H1 (cell line): Measurements from ENCODE around the gene NHEJ1. TPM values are rescaled to one million over a fixed set of nuclear protein-coding genes. Genes with fewer than 3 reads are reported as not detected.

ENCODE experiments used
- CTCF ChIA-PET: fragments of 300-600 bp; sonication (Branson Sonifier 250); formaldehyde crosslinking; loops from one replicate; lab custom pipeline; 2021; ENCODE audit not compliant: partially characterized antibody; lab: Charles Lee
- POLR2A ChIA-PET: fragments of 300-600 bp; sonication (Branson Sonifier 250); formaldehyde crosslinking; loops from one replicate; lab custom pipeline; 2021; ENCODE audit warnings: inconsistent platforms; ENCODE audit not compliant: partially characterized antibody; lab: Charles Lee
- DNase-seq, 2 experiments: peaks; one replicate each; pipeline versions ENCODE4 v3.0.0 to v3.0.0-alpha.2; 2010 to 2022; ENCODE audit warnings: low spot score in 2 of 2, low read depth in 1 of 2, mixed read lengths in 1 of 2
- FAIRE-seq: peaks from 2 replicates; lab custom pipeline; 2011; peaks lifted over from hg19 to GRCh38; lab: Jason Lieb, UNC
- H2AFZ ChIP-seq: 2 replicates; pipeline ENCODE4 v1.8.1; 2012; ENCODE audit warnings: low read length, inconsistent platforms
- H2AK5ac ChIP-seq: 2 replicates; pipeline ENCODE4 v1.6.1; 2013; ENCODE audit warnings: low read depth, low read length
- H2BK120ac ChIP-seq: replicated peaks from 2 replicates; pipeline ENCODE3; 2013; ENCODE audit warnings: low read depth, low read length, inconsistent platforms
- H2BK12ac ChIP-seq: 2 replicates; pipeline ENCODE4 v1.6.1; 2013; ENCODE audit warnings: low read depth, low read length
- H2BK15ac ChIP-seq: 2 replicates; pipeline ENCODE4 v1.6.1; 2013; ENCODE audit warnings: low read length
- H2BK20ac ChIP-seq: 2 replicates; pipeline ENCODE4 v1.6.1; 2013; ENCODE audit warnings: low read length
- H2BK5ac ChIP-seq: 2 replicates; pipeline ENCODE4 v1.6.1; 2013; ENCODE audit warnings: low read depth, low read length
- H3K14ac ChIP-seq: 2 replicates; pipeline ENCODE4 v1.6.1; 2013; ENCODE audit warnings: inconsistent platforms; ENCODE audit not compliant: insufficient read length
- H3K18ac ChIP-seq: 2 replicates; pipeline ENCODE4 v1.6.1; 2013; ENCODE audit warnings: low read length; ENCODE audit errors: extremely low read depth
- H3K23ac ChIP-seq: 2 replicates; pipeline ENCODE4 v1.6.1; 2013; ENCODE audit warnings: inconsistent platforms; ENCODE audit not compliant: insufficient read length
- H3K23me2 ChIP-seq: 2 replicates; pipeline ENCODE4 v1.6.1; 2013; ENCODE audit warnings: low read depth, low read length
- H3K27ac ChIP-seq: 2 replicates; pipeline ENCODE4 v1.6.1; 2011; ENCODE audit warnings: low read depth, low read length, inconsistent platforms
- H3K27me3 ChIP-seq, 4 experiments: replicated peaks in 1 of 4; 1 replicate in 1 of 4; 2 replicates in 3 of 4; pipeline versions ENCODE4 v1.6.1 to v1.8.1; 2011 to 2013; ENCODE audit warnings: low read length in 3 of 4, mild to moderate bottlenecking in 3 of 4, inconsistent platforms in 2 of 4, mixed read lengths in 2 of 4, moderate library complexity in 1 of 4; ENCODE audit not compliant: control insufficient read depth in 3 of 4, insufficient read depth in 3 of 4; ENCODE audit errors: extremely low read depth in 1 of 4
- H3K36me3 ChIP-seq, 4 experiments: 2 replicates each; pipeline versions ENCODE4 v1.6.1 to v1.8.1; 2011 to 2013; ENCODE audit warnings: mild to moderate bottlenecking in 4 of 4, low read length in 3 of 4, moderate library complexity in 2 of 4, control low read depth in 1 of 4, inconsistent platforms in 1 of 4; ENCODE audit not compliant: insufficient read depth in 4 of 4, control insufficient read depth in 2 of 4
- H3K4ac ChIP-seq: replicated peaks from 2 replicates; pipeline ENCODE3; 2013; ENCODE audit warnings: low read length, low read depth, mixed read lengths, inconsistent platforms; ENCODE audit not compliant: insufficient read length
- H3K4me1 ChIP-seq, 4 experiments: replicated peaks in 1 of 4; 1 replicate in 1 of 4; 2 replicates in 3 of 4; pipeline versions ENCODE4 v1.6.1 to v1.8.1; 2011 to 2013; ENCODE audit warnings: low read length in 3 of 4, inconsistent platforms in 2 of 4, mixed read lengths in 1 of 4; ENCODE audit not compliant: insufficient read depth in 4 of 4, control insufficient read depth in 3 of 4
- H3K4me2 ChIP-seq, 2 experiments: 2 replicates each; pipeline versions ENCODE4 v1.6.1 to v1.8.1; 2011 to 2013; ENCODE audit warnings: low read depth in 2 of 2, low read length in 2 of 2, control low read depth in 1 of 2, inconsistent platforms in 1 of 2, mild to moderate bottlenecking in 1 of 2; ENCODE audit not compliant: insufficient read depth in 1 of 2
- H3K4me3 ChIP-seq, 4 experiments: fragments of 200-600, 300-600 bp in 1 of 4; sonication (generic), shearing (Covaris generic), sonication (Bioruptor Twin) in 1 of 4; 2 replicates each; pipeline versions ENCODE4 v1.5.1 to v1.8.1; 2011 to 2016; ENCODE audit warnings: low read length in 4 of 4, low read depth in 3 of 4, control low read depth in 2 of 4, inconsistent platforms in 2 of 4, mild to moderate bottlenecking in 2 of 4, mixed read lengths in 1 of 4, moderate library complexity in 1 of 4; ENCODE audit not compliant: insufficient read depth in 2 of 4; ENCODE audit errors: extremely low read depth in 1 of 4
- H3K56ac ChIP-seq: replicated peaks from 2 replicates; pipeline ENCODE3; 2013; ENCODE audit warnings: low read depth, mild to moderate bottlenecking, mixed read lengths, low read length, inconsistent platforms; ENCODE audit not compliant: insufficient read length
- H3K79me1 ChIP-seq: 2 replicates; pipeline ENCODE4 v1.6.1; 2013; ENCODE audit warnings: low read depth, low read length, control low read depth
- H3K79me2 ChIP-seq, 2 experiments: 2 replicates each; pipeline versions ENCODE4 v1.6.1 to v1.8.1; 2012 to 2013; ENCODE audit warnings: low read length in 2 of 2, mild to moderate bottlenecking in 2 of 2, inconsistent platforms in 1 of 2; ENCODE audit not compliant: insufficient read depth in 2 of 2, control insufficient read depth in 1 of 2
- H3K9ac ChIP-seq, 4 experiments: replicated peaks in 1 of 4; 1 replicate in 1 of 4; 2 replicates in 3 of 4; pipeline versions ENCODE4 v1.6.1 to v1.8.1; 2011 to 2013; ENCODE audit warnings: low read depth in 3 of 4, low read length in 3 of 4, control low read depth in 2 of 4, mild to moderate bottlenecking in 2 of 4, moderate library complexity in 2 of 4, inconsistent platforms in 1 of 4; ENCODE audit errors: extremely low read depth in 1 of 4
- H3K9me3 ChIP-seq, 2 experiments: 2 replicates each; pipeline versions ENCODE4 v1.6.1 to v1.8.1; 2012 to 2013; ENCODE audit warnings: mild to moderate bottlenecking in 2 of 2, moderate library complexity in 2 of 2, control low read depth in 1 of 2, inconsistent platforms in 1 of 2, low read depth in 1 of 2, low read length in 1 of 2, mixed read lengths in 1 of 2; ENCODE audit not compliant: insufficient read depth in 2 of 2
- H4K20me1 ChIP-seq, 2 experiments: replicated peaks in 1 of 2; 2 replicates each; pipeline versions ENCODE3 to v1.8.1; 2011 to 2013; ENCODE audit warnings: inconsistent platforms in 2 of 2, low read length in 2 of 2, mild to moderate bottlenecking in 1 of 2; ENCODE audit not compliant: insufficient read depth in 2 of 2, control insufficient read depth in 1 of 2
- H4K5ac ChIP-seq: 2 replicates; pipeline ENCODE4 v1.6.1; 2013; ENCODE audit warnings: low read length, low read depth, mixed read lengths, inconsistent platforms; ENCODE audit not compliant: insufficient read length
- H4K8ac ChIP-seq: 2 replicates; pipeline ENCODE4 v1.8.0; 2013; ENCODE audit warnings: mild to moderate bottlenecking, moderate library complexity, low read length, inconsistent platforms; ENCODE audit not compliant: insufficient read depth; ENCODE audit errors: extremely low read depth
- H4K91ac ChIP-seq: replicated peaks from 2 replicates; pipeline ENCODE3; 2013; ENCODE audit warnings: low read length, mixed read lengths, inconsistent platforms; ENCODE audit not compliant: insufficient read length
- HDAC2 ChIP-seq, 2 experiments: fragments of 300-600 bp in 1 of 2; sonication (generic) in 1 of 2; IDR thresholded peaks; 2 replicates each; pipeline ENCODE4 v1.6.1; 2011 to 2012; ENCODE audit warnings: low read depth in 2 of 2, low read length in 2 of 2, mild to moderate bottlenecking in 2 of 2, moderate library complexity in 2 of 2, borderline replicate concordance in 1 of 2, inconsistent platforms in 1 of 2
- POU5F1 ChIP-seq: IDR thresholded peaks from 2 replicates; pipeline ENCODE4 v1.6.1; 2011; ENCODE audit warnings: low read depth, mild to moderate bottlenecking, low read length, moderate library complexity
- WGBS, 2 experiments: shearing (Covaris generic) in 1 of 2; methylation state at CpG; one replicate each; pipeline versions ENCODE4 v1.1.6 to v1.1.7; 2013 to 2015; ENCODE audit warnings: low lambda C conversion rate in 2 of 2, mixed read lengths in 2 of 2, inconsistent platforms in 1 of 2, low coverage in 1 of 2, missing lambda C conversion rate in 1 of 2; ENCODE audit not compliant: insufficient replicate concordance in 2 of 2, insufficient coverage in 1 of 2, insufficient read length in 1 of 2; ENCODE audit errors: extremely low coverage in 1 of 2, missing lambda C conversion rate in 1 of 2; 5-methylcytosine and 5-hydroxymethylcytosine counted together
- polyA plus RNA-seq, 7 experiments: library from polyadenylated mRNA; depleted of rRNA in 3 of 7; stranded (reverse) in 5 of 7; unstranded in 2 of 7; fragments of >200 nt in 5 of 7; fragments of 200-250 nt in 2 of 7; gene quantifications; 1 replicate in 5 of 7; 2 replicates in 1 of 7; 4 replicates in 1 of 7; pipeline versions ENCODE4 v1.2.1 to v1.2.3, GENCODE V29; 2011 to 2013; ENCODE audit warnings: missing spikeins in 2 of 7, mixed read lengths in 2 of 7
- total RNA-seq: library from RNA; stranded (reverse); fragmentation: NEBNext Ultra II Directional; extraction: Animal tissue kit (Norgen Biotek cat#: 25700); gene quantifications from 2 replicates; pipeline ENCODE4 v1.2.1, GENCODE V29; 2021

The NHEJ1 gene
- total and polyA plus RNA-seq, 2 of the 8 experiments (the other 6 are each of a cell fraction or from before 2014, with no cell fraction given): 22.7 to 24.1 TPM

GRCh38 chr2:219042750-219043149, 117.9 kb downstream of the NHEJ1 start:
- Histone ChIP-seq H4K20me1 (peaks cover 0 to 2% of the 10 kb centered on the region in 2 experiments), H3K4me3 (no peak overlapping the region), H3K56ac (no peak overlapping the region), H4K5ac (no peak overlapping the region), H2BK5ac (no peak overlapping the region), H2BK20ac (no peak overlapping the region), H3K18ac (no peak overlapping the region), H3K14ac (no peak overlapping the region), H3K27ac (no peak overlapping the region), H3K79me1 (no peaks in the 10 kb centered on the region), H4K8ac (no peak overlapping the region; the same call in 1 of the 2 replicates), H3K36me3 (no peaks in the 10 kb centered on the region), H3K9ac (no peak overlapping the region), H4K91ac (no peak overlapping the region), H2AK5ac (no peak overlapping the region), H3K23me2 (no peaks in the 10 kb centered on the region; the same call in 1 of the 2 replicates), H3K27me3 (peaks cover 0 to 12% (median 3%) of the 10 kb centered on the region in 4 experiments; a peak in 4 of 7 replicates), H3K4me2 (no peak overlapping the region), H3K9me3 (no peaks in the 10 kb centered on the region), H3K4me1 (peaks cover 0 to 3% (median 0%) of the 10 kb centered on the region in 4 experiments; a peak in 1 of 7 replicates), H2BK12ac (no peak overlapping the region), H2BK120ac (no peak overlapping the region), H3K4ac (no peak overlapping the region), H2AFZ (no peak overlapping the region), H3K23ac (no peak overlapping the region), H3K79me2 (no peaks in the 10 kb centered on the region), H2BK15ac (no peak overlapping the region)
- WGBS, 2 experiments: 78% methylated on average over 2 of the region's 2 CpGs; no CpG with 5 or more reads in 1 of the 2 experiments
- CTCF ChIA-PET: interaction anchor here (0.9 to 62.8 kb wide), 13 partner anchors 2 to 117 kb away, joined by 3 to 1777 read pairs (median 7); partner anchors contain the start of genes CFAP65 and IHH
- POLR2A ChIA-PET: no interaction called here
- FAIRE-seq (no peak), DNase-seq (no peak)
- TF ChIP-seq POU5F1 (no peak), HDAC2 (IDR thresholded peaks at IDR 0.05; ENCODE audit: borderline replicate concordance in 1 of 2, low read depth in 2 of 2, low read length in 2 of 2) (no peak)
